Cardiac fibroblast (primary cell): ENCODE results near the gene PIK3R1.
A peak's percentile ranks its signal among the peaks of the same experiment; 100 is the strongest.

Source experiments
- DNase-seq, 2 donors: peaks; one replicate each; pipeline versions ENCODE4 v3.0.0 to v3.0.0-alpha.2; 2010; ENCODE audit warnings: low read depth in 2 of 2
- H3K4me3 ChIP-seq, 2 donors: replicated peaks in 1 of 2; 1 replicate in 1 of 2; 2 replicates in 1 of 2; pipeline ENCODE4 v1.5.1; 2011; ENCODE audit warnings: low read depth in 2 of 2, low read length in 2 of 2, mild to moderate bottlenecking in 2 of 2, moderate library complexity in 1 of 2
- CTCF ChIP-seq: IDR thresholded peaks from one replicate; pipeline ENCODE4 v1.5.1; 2011; ENCODE audit warnings: low read depth, mild to moderate bottlenecking, low read length, inconsistent platforms

Gene PIK3R1

DNA sequence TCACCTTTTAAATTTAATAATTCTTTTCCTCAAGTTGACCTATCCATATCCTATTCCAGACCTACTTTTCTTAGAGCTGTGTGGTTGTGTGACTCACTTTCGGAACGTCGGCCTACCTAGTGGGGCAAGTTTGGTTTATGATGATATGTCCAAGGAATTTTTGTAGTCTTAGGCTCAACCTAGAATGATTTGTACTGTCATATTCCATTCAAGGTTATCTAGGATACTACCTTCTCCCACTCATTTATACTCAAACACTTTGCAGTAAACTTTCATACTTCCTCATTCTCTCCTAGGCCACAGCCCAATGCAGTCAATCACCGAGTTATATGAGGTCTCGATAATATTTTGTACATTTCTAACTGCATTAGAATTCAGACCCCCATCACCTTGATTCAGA lies 61.9 kb downstream of the PIK3R1 start:
- peak in 1 of 2 donors; percentile 52 for DNase-seq
- H3K4me3 ChIP-seq, result no peak overlapping the region
- TF ChIP-seq CTCF, result no peak

GRCh38 chr5:68279984-68280383 lies 64.4 kb downstream of the PIK3R1 start:
- TF ChIP-seq CTCF, result no peak
- no peak overlapping the region for H3K4me3 ChIP-seq
- DNase-seq, result no peak

DNA sequence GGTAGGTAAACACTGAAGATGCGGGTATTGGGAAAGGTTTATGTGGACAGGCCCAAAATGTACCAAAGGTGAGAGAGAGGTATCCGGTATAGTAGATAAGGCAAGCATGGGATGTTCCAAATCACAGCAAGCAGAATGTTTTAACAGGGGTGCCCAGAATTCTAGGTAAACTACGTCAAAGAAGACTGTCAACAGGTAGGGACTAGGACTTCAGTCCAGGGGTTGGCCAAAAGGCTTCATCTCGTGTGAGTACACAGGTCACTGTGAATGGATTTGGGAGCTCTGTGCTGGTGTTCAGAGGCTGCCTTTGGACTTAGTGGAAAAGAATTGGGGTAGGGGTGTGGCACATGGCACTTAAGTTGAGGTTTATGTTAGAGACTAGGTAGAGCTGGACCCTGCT lies 66.4 kb downstream of the PIK3R1 start:
- no peak overlapping the region for H3K4me3 ChIP-seq
- no peak for TF ChIP-seq CTCF
- no peak for DNase-seq

- no peak for TF ChIP-seq CTCF
- no peak for DNase-seq
- H3K4me3 ChIP-seq, result no peak overlapping the region
Measured at GRCh38 chr5:68283766-68284165, 68.2 kb downstream of the PIK3R1 start.

DNA sequence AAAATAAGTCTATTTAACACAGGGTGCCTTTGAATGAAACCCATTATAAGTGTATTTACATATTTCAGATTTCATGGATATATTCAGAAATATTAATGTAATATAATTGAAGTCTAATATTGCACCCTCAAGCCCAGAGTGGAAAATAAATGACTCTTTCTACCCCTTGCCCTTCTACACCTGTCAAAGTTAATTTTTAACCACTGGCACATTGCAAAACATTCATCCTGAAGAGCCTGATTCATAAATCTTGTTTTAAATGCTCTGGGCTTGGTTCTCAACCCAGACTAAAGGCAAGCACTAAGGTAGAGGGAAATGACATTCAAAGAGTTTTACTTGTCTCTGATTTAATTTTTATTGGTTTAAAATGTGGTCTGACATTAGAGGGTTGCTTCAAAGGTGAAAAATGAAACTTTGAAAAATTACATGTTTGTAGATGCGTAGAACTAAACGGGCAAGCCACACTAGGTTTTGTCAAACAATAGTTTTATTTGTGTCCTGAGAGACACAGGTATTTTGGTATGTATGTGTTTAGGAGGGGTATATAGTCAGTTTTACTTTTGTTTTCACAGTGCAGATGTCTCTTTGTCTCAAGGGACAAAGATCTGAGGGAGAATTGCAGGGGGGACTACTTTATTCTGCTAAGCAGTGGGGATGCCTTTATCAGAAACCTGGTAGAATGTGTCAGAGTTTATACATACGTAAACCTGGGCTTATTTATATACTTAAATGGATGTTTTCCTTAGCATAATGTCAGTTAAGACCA lies 69.7 kb downstream of the PIK3R1 start:
- TF ChIP-seq CTCF, result no peak
- H3K4me3 ChIP-seq, result no peak overlapping the region

DNA sequence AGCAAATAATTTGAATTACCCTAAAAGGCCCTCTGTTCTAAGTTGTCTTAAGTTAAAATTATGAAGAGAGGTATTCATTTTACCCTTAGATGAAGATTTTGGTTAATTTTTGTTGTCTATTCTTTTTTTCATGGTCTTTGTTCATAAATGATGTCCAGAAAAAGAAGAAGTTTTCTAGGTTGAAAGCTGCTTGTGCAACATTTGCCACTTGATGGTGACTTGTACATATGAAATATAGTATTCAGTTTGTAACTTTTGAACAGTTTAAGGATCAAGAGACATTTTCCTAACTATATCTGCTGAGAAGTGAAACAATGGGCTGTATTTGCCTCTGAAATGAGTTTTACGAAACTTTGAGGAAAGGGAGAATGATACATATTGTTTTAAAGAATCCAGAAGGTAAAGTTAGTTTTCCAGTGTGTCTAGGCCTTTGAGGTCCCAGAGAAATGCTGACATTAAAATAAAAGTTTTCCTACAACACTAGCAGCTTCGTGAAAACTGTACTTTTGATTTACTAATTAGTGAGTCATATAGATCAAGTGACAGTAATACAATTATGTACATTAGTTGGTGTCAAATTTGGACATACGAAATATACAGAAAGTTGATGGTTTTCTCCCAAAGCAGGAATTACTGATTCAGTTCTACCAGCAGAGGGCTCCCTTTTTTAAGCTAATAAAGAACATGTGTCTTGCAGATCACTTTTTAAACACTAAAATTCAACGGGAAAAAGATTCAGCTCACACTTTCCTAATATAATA lies 70.5 kb downstream of the PIK3R1 start:
- no peak overlapping the region for H3K4me3 ChIP-seq
- TF ChIP-seq CTCF, result peak; percentile 59
- DNase-seq, result peak; percentile 80

More for the DNA sequence above, 69.7 kb downstream of the PIK3R1 start:
- no peak for DNase-seq

DNA sequence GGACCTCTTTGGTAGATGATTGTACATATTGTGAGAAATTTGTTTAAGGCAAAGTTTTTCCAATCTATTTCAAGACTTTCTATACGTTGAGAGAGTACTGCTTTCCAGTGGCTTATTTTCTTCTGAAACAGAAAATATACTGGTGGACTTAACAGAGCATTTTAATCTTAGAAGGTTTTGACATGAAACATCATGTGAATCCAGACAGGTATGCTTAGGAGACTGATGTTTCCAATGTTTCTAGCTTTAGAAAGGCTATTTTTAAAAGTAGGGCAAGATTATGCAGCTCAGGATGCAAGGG lies 71.0 kb downstream of the PIK3R1 start:
- TF ChIP-seq CTCF, result no peak
- no peak for DNase-seq
- no peak overlapping the region for H3K4me3 ChIP-seq
